Loucy (cell line): Measurements from ENCODE around the gene AMOTL1.

ENCODE experiments used
- H2AFZ ChIP-seq: fragments of 200-600 bp; sonication (generic); 2 replicates; pipeline ENCODE4 v1.6.0; 2016; ENCODE audit warnings: antibody characterized with exemption, mild to moderate bottlenecking, low read length, moderate library complexity
- H3F3A ChIP-seq: fragments of 200-600 bp; 2 replicates; pipeline ENCODE4 v1.6.0; 2016; ENCODE audit warnings: antibody characterized with exemption, low read depth, mild to moderate bottlenecking
- H3K27me3 ChIP-seq: fragments of 200-600 bp; sonication (generic); 2 replicates; pipeline ENCODE4 v1.6.1; 2014; ENCODE audit warnings: low read length, mild to moderate bottlenecking; ENCODE audit not compliant: insufficient read depth, poor library complexity, severe bottlenecking
- H3K36me3 ChIP-seq: fragments of 200-600 bp; sonication (generic); 2 replicates; pipeline ENCODE4 v1.6.1; 2016; ENCODE audit warnings: low read length; ENCODE audit not compliant: insufficient read depth
- H3K4me1 ChIP-seq: fragments of 200-600 bp; sonication (generic); 2 replicates; pipeline ENCODE4 v1.5.1; 2014; ENCODE audit warnings: low read length, mild to moderate bottlenecking; ENCODE audit not compliant: insufficient read depth, poor library complexity, severe bottlenecking
- H3K4me2 ChIP-seq: fragments of 200-600 bp; sonication (generic); 2 replicates; pipeline ENCODE4 v1.6.0; 2014; ENCODE audit warnings: antibody characterized with exemption, low read length, low read depth, mild to moderate bottlenecking; ENCODE audit not compliant: poor library complexity, severe bottlenecking
- H3K4me3 ChIP-seq: fragments of 200-600 bp; sonication (generic); 2 replicates; pipeline ENCODE4 v1.5.1; 2014; ENCODE audit warnings: low read length, mild to moderate bottlenecking, mixed read lengths; ENCODE audit not compliant: poor library complexity, severe bottlenecking
- H3K79me2 ChIP-seq: fragments of 200-600 bp; sonication (generic); 2 replicates; pipeline ENCODE4 v1.6.1; 2014; ENCODE audit warnings: low read length; ENCODE audit not compliant: insufficient read depth
- H3K9ac ChIP-seq: fragments of 200-600 bp; sonication (generic); 2 replicates; pipeline ENCODE4 v1.6.0; 2014; ENCODE audit warnings: mild to moderate bottlenecking, low read depth, low read length, moderate library complexity; ENCODE audit not compliant: poor library complexity, severe bottlenecking
- H3K9me2 ChIP-seq: fragments of 200-600 bp; sonication (generic); replicated peaks from 2 replicates; pipeline ENCODE4 v1.6.1; 2016; ENCODE audit warnings: low read depth, low read length, mixed read lengths
- H3K9me3 ChIP-seq: fragments of 200-600 bp; sonication (generic); 2 replicates; pipeline ENCODE4 v1.6.1; 2014; ENCODE audit warnings: mild to moderate bottlenecking, antibody characterized with exemption, low read length, low read depth; ENCODE audit not compliant: insufficient read depth
- H4K20me1 ChIP-seq: fragments of 200-600 bp; sonication (generic); 2 replicates; pipeline ENCODE4 v1.6.0; 2014; ENCODE audit warnings: antibody characterized with exemption, low read length, mild to moderate bottlenecking; ENCODE audit not compliant: insufficient read depth, poor library complexity, severe bottlenecking
- EZH2phosphoT487 ChIP-seq: fragments of 200-600 bp; IDR thresholded peaks from 2 replicates; pipeline ENCODE4 v1.6.1; 2018; ENCODE audit warnings: antibody characterized with exemption, mild to moderate bottlenecking, moderate library complexity, borderline replicate concordance
- TF ChIP-seq, protein P1 (sequence below): fragments of 200-600 bp; sonication (generic); conservative IDR thresholded peaks from 2 replicates; pipeline ENCODE4 v1.5.1; 2014; ENCODE audit warnings: mild to moderate bottlenecking, antibody characterized with exemption, low read length

AMOTL1 gene

GRCh38 chr11:94854770-94855633 is 86.8 kb downstream of the AMOTL1 start:
- H3K9me3 ChIP-seq = no peaks in the 10 kb centered on the region
- H3K36me3 ChIP-seq = peaks cover 95% of the 10 kb centered on the region; the same call in 1 of the 2 replicates
- H3K9ac ChIP-seq = no peak overlapping the region
- H3K4me3 ChIP-seq = no peak overlapping the region
- no peaks in the 10 kb centered on the region for H3F3A ChIP-seq
- no peak for TF ChIP-seq EZH2phosphoT487
- TF ChIP-seq, protein P1, sequence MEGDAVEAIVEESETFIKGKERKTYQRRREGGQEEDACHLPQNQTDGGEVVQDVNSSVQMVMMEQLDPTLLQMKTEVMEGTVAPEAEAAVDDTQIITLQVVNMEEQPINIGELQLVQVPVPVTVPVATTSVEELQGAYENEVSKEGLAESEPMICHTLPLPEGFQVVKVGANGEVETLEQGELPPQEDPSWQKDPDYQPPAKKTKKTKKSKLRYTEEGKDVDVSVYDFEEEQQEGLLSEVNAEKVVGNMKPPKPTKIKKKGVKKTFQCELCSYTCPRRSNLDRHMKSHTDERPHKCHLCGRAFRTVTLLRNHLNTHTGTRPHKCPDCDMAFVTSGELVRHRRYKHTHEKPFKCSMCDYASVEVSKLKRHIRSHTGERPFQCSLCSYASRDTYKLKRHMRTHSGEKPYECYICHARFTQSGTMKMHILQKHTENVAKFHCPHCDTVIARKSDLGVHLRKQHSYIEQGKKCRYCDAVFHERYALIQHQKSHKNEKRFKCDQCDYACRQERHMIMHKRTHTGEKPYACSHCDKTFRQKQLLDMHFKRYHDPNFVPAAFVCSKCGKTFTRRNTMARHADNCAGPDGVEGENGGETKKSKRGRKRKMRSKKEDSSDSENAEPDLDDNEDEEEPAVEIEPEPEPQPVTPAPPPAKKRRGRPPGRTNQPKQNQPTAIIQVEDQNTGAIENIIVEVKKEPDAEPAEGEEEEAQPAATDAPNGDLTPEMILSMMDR = no peak
- no peak overlapping the region for H2AFZ ChIP-seq
- H3K4me2 ChIP-seq = no peak overlapping the region
- H3K4me1 ChIP-seq = no peaks in the 10 kb centered on the region
- no peaks in the 10 kb centered on the region for H3K9me2 ChIP-seq
- H3K79me2 ChIP-seq = no peaks in the 10 kb centered on the region
- H3K27me3 ChIP-seq = no peaks in the 10 kb centered on the region
- no peaks in the 10 kb centered on the region for H4K20me1 ChIP-seq

DNA sequence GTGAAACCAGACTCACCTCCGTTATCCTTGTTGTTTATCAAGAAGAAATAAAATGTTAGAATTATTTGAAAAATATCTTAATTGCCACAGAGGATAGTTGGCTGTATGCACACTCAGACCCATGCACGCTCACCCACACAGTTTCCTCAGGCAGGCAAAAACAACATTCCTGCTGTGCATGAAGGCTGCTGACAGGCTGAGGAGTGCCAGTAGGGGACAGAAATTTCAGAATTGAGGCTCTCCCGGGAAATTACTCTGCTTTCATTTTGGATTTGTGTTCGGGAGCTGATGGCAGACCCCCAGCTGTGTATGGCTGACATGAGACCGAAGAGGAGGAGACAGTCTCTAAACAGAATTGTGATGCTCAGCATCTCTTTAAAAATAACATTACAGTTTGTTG is 87.5 kb downstream of the AMOTL1 start:
- H3K4me3 ChIP-seq = no peak overlapping the region
- no peak for TF ChIP-seq EZH2phosphoT487
- H3K9me2 ChIP-seq = no peaks in the 10 kb centered on the region
- H3K4me1 ChIP-seq = no peaks in the 10 kb centered on the region
- H3K36me3 ChIP-seq = peaks cover 94% of the 10 kb centered on the region; the same call in 1 of the 2 replicates
- H3K9ac ChIP-seq = no peak overlapping the region
- H3K9me3 ChIP-seq = no peaks in the 10 kb centered on the region
- no peak overlapping the region for H3K4me2 ChIP-seq
- H4K20me1 ChIP-seq = no peaks in the 10 kb centered on the region
- H3K79me2 ChIP-seq = no peaks in the 10 kb centered on the region
- no peaks in the 10 kb centered on the region for H3K27me3 ChIP-seq
- H2AFZ ChIP-seq = no peak overlapping the region
- H3F3A ChIP-seq = no peaks in the 10 kb centered on the region

- H3K4me3 ChIP-seq = no peak overlapping the region
- H3K9me3 ChIP-seq = no peaks in the 10 kb centered on the region
- no peaks in the 10 kb centered on the region for H4K20me1 ChIP-seq
- H3K36me3 ChIP-seq = peaks cover 95% of the 10 kb centered on the region; the same call in 1 of the 2 replicates
- no peak overlapping the region for H2AFZ ChIP-seq
- no peak overlapping the region for H3K4me2 ChIP-seq
- H3F3A ChIP-seq = no peaks in the 10 kb centered on the region
- H3K79me2 ChIP-seq = no peaks in the 10 kb centered on the region
- no peaks in the 10 kb centered on the region for H3K27me3 ChIP-seq
- no peaks in the 10 kb centered on the region for H3K4me1 ChIP-seq
- H3K9me2 ChIP-seq = no peaks in the 10 kb centered on the region
- H3K9ac ChIP-seq = no peak overlapping the region
- TF ChIP-seq, protein P1 = no peak
- no peak for TF ChIP-seq EZH2phosphoT487
These were observed 88.3 kb downstream of the AMOTL1 start for GRCh38 chr11:94856443-94856842.
